HG02642 (cell line): ENCODE measurements around the gene GRM4.
"Not testable (repeated sequence)": the region's sequence is repeated elsewhere in the genome, so short reads cannot be mapped to it uniquely, and the experiment has no call there.

Experiments used
- ATAC-seq: cut with Tn5 transposase; IDR thresholded peaks from one replicate; pipeline ENCODE4 v1.9.1; 2021; ENCODE audit warnings: mild to moderate bottlenecking; ENCODE audit not compliant: unreplicated experiment, poor library complexity

The GRM4 gene

GRCh38 chr6:34050691-34051090 is 95.2 kb downstream of the GRM4 start:
- ATAC-seq = no peak

- no peak for ATAC-seq
Measured at GRCh38 chr6:34049395-34050342, 96.2 kb downstream of the GRM4 start.

GRCh38 chr6:34047913-34048867 is 97.7 kb downstream of the GRM4 start:
- ATAC-seq = no peak

- ATAC-seq = no peak
Measured at GRCh38 chr6:34046617-34047016, 99.3 kb downstream of the GRM4 start.

- no peak for ATAC-seq
Measured at GRCh38 chr6:34045771-34046170, 100.1 kb downstream of the GRM4 start.

- no peak for ATAC-seq
Measured at GRCh38 chr6:34044945-34045595, 100.8 kb downstream of the GRM4 start.

- ATAC-seq = no peak
Measured at GRCh38 chr6:34043359-34043758, 102.5 kb downstream of the GRM4 start.

GRCh38 chr6:34041998-34042397 is 103.9 kb downstream of the GRM4 start:
- not testable (repeated sequence) for ATAC-seq

- no peak for ATAC-seq
Measured at GRCh38 chr6:34041385-34041784, 104.5 kb downstream of the GRM4 start.

GRCh38 chr6:34039943-34040342 is 105.9 kb downstream of the GRM4 start:
- ATAC-seq = no peak

GRCh38 chr6:34037151-34037550 is 108.7 kb downstream of the GRM4 start:
- no peak for ATAC-seq

- ATAC-seq = no peak
Measured at GRCh38 chr6:34036357-34037069, 109.4 kb downstream of the GRM4 start.

GRCh38 chr6:34035704-34036356 is 110.1 kb downstream of the GRM4 start:
- no peak for ATAC-seq

GRCh38 chr6:34035161-34035560 is 110.7 kb downstream of the GRM4 start:
- no peak for ATAC-seq

GRCh38 chr6:34032856-34033255 is 113.0 kb downstream of the GRM4 start:
- no peak for ATAC-seq

GRCh38 chr6:34031625-34032383 is 114.1 kb downstream of the GRM4 start:
- no peak for ATAC-seq

- ATAC-seq = no peak
Measured at GRCh38 chr6:34030831-34031624, 114.9 kb downstream of the GRM4 start.
